Ishikawa (cell line): ENCODE data around the gene ARGFX.

Source experiments
- EP300 ChIP-seq: IDR thresholded peaks from 2 replicates; pipeline ENCODE4 v1.6.1; 2012; ENCODE audit warnings: borderline replicate concordance
- NFIC ChIP-seq: IDR thresholded peaks from 2 replicates; pipeline ENCODE4 v1.6.1; 2012
- RAD21 ChIP-seq: IDR thresholded peaks from 2 replicates; pipeline ENCODE4 v1.6.1; 2012; ENCODE audit warnings: low read depth
- TAF1 ChIP-seq: IDR thresholded peaks from 2 replicates; pipeline ENCODE4 v1.6.1; 2012; ENCODE audit warnings: low read depth, mild to moderate bottlenecking
- TCF12 ChIP-seq: IDR thresholded peaks from 2 replicates; pipeline ENCODE4 v1.6.1; 2012; ENCODE audit warnings: low read depth
- TEAD4 ChIP-seq: IDR thresholded peaks from 2 replicates; pipeline ENCODE4 v1.6.1; 2012
- TF ChIP-seq, protein P1 (sequence below): IDR thresholded peaks from 2 replicates; pipeline ENCODE4 v1.6.1; 2012; ENCODE audit warnings: low read depth, mild to moderate bottlenecking

DNA sequence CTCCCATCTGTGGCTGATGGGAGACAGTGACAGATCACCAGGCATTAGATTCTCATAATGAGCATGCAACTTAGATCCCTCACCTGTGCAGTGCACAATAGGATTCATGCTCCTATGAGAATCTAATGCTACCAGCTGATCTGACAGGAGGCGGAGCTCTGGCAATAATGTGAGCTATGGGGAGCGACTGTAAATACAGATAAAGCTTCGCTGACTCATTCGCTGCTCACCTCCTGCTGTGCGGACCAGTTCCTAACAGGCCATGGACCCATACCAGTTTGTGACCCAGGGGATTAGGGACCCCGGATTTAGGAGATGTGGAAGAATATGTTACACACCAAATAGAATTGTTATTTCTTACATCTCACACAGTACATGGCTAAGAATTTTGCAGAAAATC lies 6.7 kb downstream of the ARGFX start:
- TF ChIP-seq, protein P1, sequence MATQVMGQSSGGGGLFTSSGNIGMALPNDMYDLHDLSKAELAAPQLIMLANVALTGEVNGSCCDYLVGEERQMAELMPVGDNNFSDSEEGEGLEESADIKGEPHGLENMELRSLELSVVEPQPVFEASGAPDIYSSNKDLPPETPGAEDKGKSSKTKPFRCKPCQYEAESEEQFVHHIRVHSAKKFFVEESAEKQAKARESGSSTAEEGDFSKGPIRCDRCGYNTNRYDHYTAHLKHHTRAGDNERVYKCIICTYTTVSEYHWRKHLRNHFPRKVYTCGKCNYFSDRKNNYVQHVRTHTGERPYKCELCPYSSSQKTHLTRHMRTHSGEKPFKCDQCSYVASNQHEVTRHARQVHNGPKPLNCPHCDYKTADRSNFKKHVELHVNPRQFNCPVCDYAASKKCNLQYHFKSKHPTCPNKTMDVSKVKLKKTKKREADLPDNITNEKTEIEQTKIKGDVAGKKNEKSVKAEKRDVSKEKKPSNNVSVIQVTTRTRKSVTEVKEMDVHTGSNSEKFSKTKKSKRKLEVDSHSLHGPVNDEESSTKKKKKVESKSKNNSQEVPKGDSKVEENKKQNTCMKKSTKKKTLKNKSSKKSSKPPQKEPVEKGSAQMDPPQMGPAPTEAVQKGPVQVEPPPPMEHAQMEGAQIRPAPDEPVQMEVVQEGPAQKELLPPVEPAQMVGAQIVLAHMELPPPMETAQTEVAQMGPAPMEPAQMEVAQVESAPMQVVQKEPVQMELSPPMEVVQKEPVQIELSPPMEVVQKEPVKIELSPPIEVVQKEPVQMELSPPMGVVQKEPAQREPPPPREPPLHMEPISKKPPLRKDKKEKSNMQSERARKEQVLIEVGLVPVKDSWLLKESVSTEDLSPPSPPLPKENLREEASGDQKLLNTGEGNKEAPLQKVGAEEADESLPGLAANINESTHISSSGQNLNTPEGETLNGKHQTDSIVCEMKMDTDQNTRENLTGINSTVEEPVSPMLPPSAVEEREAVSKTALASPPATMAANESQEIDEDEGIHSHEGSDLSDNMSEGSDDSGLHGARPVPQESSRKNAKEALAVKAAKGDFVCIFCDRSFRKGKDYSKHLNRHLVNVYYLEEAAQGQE, result no peak
- TF ChIP-seq TEAD4 (no peak), TAF1 (no peak), TCF12 (no peak), NFIC (no peak), EP300 (no peak), RAD21 (no peak)
